Measurements from ENCODE around the gene NEMF. TPM values are rescaled to one million over a fixed set of nuclear protein-coding genes. Genes with fewer than 3 reads are reported as not detected.

The NEMF gene
- total RNA-seq, 1 experiment from 2014 or later: 50.1 TPM

GRCh38 chr14:49892636-49893308, 40.2 kb upstream of the NEMF start, which contains the start of gene ARF6 (continued):
- TF ChIP-seq AR (CRISPR knock-in tag; IDR thresholded peaks at IDR 0.05) (no peak), FOXK1 (CRISPR knock-in tag; IDR thresholded peaks at IDR 0.05) (peak; percentile 80), USF1 (CRISPR knock-in tag; IDR thresholded peaks at IDR 0.05) (peak; percentile 33; the same call in 1 of the 2 replicates), TCF7 (CRISPR knock-in tag; IDR thresholded peaks at IDR 0.05; ENCODE audit: low read depth) (no peak), ATF6 (CRISPR knock-in tag; IDR thresholded peaks at IDR 0.05) (no peak), CREM (CRISPR knock-in tag; IDR thresholded peaks at IDR 0.05) (peak; percentile 88), PREB (CRISPR knock-in tag; IDR thresholded peaks at IDR 0.05; ENCODE audit: borderline replicate concordance) (0 out of 2 replicates have a peak, but pooled peaks have one; percentile 81), OVOL2 (CRISPR knock-in tag; IDR thresholded peaks at IDR 0.05; ENCODE audit: borderline replicate concordance) (no peak), ZBTB21 (CRISPR knock-in tag; IDR thresholded peaks at IDR 0.05; ENCODE audit: borderline replicate concordance) (no peak), ZNF317 (CRISPR knock-in tag; IDR thresholded peaks at IDR 0.05; ENCODE audit: borderline replicate concordance, low read depth) (no peak), MYBL2 (CRISPR knock-in tag; IDR thresholded peaks at IDR 0.05) (peak; percentile 77; the same call in 1 of the 2 replicates), FOXJ3 (CRISPR knock-in tag; IDR thresholded peaks at IDR 0.05; ENCODE audit: borderline replicate concordance) (no peak), ESRRA (CRISPR knock-in tag; IDR thresholded peaks at IDR 0.05; ENCODE audit: borderline replicate concordance) (peak; percentile 69; the same call in 1 of the 2 replicates), NFE2L1 (CRISPR knock-in tag; IDR thresholded peaks at IDR 0.05) (peak; percentile 12; the same call in 1 of the 2 replicates), NR3C1 (CRISPR knock-in tag; conservative IDR thresholded peaks at IDR 0.05; ENCODE audit: low read depth) (0 out of 2 replicates have a peak, but pooled peaks have one; percentile 41), NFYB (CRISPR knock-in tag; conservative IDR thresholded peaks at IDR 0.05; ENCODE audit: low read depth) (no peak), PRDM15 (CRISPR knock-in tag; IDR thresholded peaks at IDR 0.05) (no peak), ZBTB43 (CRISPR knock-in tag; IDR thresholded peaks at IDR 0.05) (0 out of 2 replicates have a peak, but pooled peaks have one; percentile 72), ZNF232 (CRISPR knock-in tag; IDR thresholded peaks at IDR 0.05) (0 out of 2 replicates have a peak, but pooled peaks have one; percentile 75), ETV6 (CRISPR knock-in tag; IDR thresholded peaks at IDR 0.05) (no peak), NR1H2 (CRISPR knock-in tag; IDR thresholded peaks at IDR 0.05) (no peak)
